D721Med (cell line): Measurements from ENCODE around the gene CRACR2B.

Experiments
- DNase-seq: peaks from one replicate; pipeline ENCODE4 v3.0.0; 2011; ENCODE audit warnings: low spot score; ENCODE audit not compliant: insufficient read length
- FAIRE-seq: peaks from 2 replicates; lab custom pipeline; 2011; peaks lifted over from hg19 to GRCh38; lab: Jason Lieb, UNC
- CTCF ChIP-seq: IDR thresholded peaks from 2 replicates; pipeline ENCODE4 v1.5.1; 2012; ENCODE audit warnings: mild to moderate bottlenecking, control low read depth; ENCODE audit not compliant: insufficient read depth; ENCODE audit errors: missing control alignments

CRACR2B gene

DNA sequence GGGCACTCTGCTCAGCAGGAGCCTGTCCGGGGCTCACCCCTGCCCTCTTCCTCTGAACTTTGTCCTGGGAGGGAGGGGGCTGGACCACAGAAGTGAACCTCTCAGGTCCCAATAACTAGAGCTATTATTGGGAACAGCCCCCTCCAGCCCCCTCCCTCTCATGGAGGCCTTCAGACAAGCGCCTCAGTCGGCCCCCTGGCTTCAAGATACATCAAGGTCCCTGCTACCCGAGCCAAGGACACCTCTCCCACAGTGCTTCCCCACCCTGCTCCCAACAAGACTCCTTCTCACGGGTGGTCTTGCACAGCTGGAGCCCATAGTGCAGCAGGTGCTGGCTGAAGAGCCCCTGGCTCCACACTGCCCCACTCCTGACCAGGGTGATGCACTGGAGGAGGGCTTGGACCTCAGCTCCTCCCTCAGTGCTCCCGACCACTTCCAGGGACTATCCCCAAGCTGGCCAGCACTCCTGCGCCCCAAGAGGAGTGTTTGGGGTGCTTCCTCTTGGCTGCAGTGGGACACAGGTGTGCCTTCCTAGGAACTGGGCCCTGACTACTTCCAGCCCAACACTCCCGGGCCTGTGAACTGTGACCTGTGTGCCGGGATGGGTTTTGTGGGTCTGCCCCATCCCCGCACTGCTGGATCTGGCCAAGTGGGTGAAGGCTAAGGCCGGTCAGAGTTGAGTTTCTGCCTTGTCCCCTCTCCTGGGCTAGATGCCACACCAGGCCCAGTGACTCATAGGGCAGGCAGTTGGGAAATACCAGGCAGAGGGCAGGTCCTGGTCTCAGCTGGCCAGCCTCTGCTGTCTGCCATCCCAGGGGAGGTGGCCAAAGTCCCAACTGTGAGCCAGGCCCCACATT, 6.8 kb upstream of the CRACR2B start:
- no peak for TF ChIP-seq CTCF
- FAIRE-seq, result no peak

DNA sequence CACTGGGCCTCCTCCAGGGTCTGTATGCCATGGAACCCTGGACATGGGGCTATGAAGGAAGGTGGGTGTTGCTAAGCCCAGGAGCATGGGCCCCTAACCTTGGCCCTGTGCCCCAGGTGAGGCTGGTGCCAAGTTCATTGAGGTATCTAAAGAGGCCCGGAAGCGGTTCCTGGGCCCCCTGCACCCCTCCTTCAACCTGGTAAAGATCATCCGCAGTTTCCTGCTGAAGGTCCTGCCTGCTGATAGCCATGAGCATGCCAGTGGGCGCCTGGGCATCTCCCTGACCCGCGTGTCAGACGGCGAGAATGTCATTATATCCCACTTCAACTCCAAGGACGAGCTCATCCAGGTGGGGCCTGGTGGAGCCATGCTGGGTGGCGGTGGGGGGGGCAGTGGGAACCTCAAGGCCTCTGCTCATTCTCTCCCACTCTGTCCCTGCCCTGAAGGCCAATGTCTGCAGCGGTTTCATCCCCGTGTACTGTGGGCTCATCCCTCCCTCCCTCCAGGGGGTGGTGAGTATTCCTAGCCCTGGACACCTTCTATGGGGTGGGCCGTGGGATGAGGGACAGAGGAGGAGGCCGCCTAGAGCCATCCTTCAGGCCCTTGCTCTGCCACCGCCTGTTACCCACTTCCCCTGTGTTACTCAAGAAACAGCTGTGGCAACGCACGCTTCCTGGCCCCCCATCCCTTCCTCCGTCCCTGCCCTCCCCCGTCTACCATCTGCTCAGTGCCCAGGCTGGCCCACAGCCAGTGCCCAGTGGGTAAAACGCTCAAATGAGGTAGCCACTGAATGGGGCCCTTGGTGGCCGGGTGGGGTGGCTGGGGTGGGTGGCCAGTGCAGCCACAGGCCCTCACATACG, 6.0 kb upstream of the CRACR2B start:
- no peak for TF ChIP-seq CTCF
- FAIRE-seq (no peak), DNase-seq (no peak)

More for the DNA sequence above, 6.8 kb upstream of the CRACR2B start:
- DNase-seq, result no peak

DNA sequence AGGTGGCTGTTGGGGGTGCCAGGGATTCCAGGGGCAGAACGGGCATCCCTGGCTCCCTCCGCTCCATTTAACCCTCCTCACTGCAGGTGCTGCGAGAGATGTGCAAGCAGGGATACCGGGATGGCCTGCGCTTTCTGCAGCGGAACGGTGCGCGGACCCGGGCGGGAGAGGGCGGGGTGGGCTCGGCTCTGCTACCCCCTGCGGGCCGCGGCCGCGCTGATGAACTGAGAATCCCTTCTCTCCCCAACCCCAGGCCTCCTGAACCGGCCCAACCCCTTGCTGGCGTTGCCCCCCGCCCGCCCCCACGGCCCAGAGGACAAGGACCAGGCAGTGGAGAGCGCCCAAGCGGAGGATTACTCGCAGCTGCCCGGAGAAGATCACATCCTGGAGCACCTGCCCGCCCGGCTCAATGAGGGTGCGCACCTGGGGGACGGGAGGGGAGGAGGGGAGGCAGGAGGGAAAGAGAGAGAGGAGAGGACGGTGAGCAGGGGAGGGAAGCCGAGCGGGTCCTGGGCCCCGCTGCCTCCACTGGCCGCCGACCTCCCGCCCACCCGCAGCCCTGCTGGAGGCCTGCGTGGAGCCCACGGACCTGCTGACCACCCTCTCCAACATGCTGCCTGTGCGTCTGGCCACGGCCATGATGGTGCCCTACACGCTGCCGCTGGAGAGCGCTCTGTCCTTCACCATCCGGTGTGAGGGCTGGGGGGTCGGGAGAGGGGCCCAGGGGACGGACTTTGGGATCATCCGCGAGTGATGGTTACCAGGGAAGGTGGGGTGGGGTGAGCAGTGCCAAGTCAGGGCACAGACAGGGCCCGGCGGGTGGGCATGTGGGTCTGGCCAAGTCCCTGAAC, 4.1 kb upstream of the CRACR2B start:
- no peak for TF ChIP-seq CTCF
- FAIRE-seq (no peak), DNase-seq (no peak)

- DNase-seq, result no peak
- no peak for FAIRE-seq
- TF ChIP-seq CTCF, result no peak
Observed at GRCh38 chr11:824292-824880, 3.3 kb upstream of the CRACR2B start.

- DNase-seq, result no peak
- FAIRE-seq, result no peak
- no peak for TF ChIP-seq CTCF
Observed at GRCh38 chr11:824942-825341, 2.8 kb upstream of the CRACR2B start.

GRCh38 chr11:825366-826226, 2.1 kb upstream of the CRACR2B start:
- no peak for DNase-seq
- TF ChIP-seq CTCF, result no peak

More at GRCh38 chr11:825366-826226, 2.1 kb upstream of the CRACR2B start:
- no peak for FAIRE-seq
